Liver (tissue), 9 donors: ENCODE results near the gene LRRC26. TPM values are rescaled to one million over a fixed set of nuclear protein-coding genes. Genes with fewer than 3 reads are reported as not detected.

Experiments used
- DNase-seq: peaks from one replicate; pipeline ENCODE4 v3.0.0-alpha.2; 2017; ENCODE audit warnings: low spot score
- H3K27ac ChIP-seq, 2 donors: one replicate each; pipeline ENCODE4 v1.7.0; 2013; ENCODE audit warnings: inconsistent platforms in 2 of 2, low read length in 2 of 2, control low read depth in 1 of 2, low read depth in 1 of 2, mild to moderate bottlenecking in 1 of 2
- H3K27me3 ChIP-seq, 4 donors: one replicate each; pipeline versions ENCODE4 v1.6.1 to v1.7.0; 2013; ENCODE audit warnings: low read length in 3 of 4, inconsistent platforms in 1 of 4, mild to moderate bottlenecking in 1 of 4, moderate library complexity in 1 of 4; ENCODE audit not compliant: control insufficient read depth in 4 of 4, insufficient read depth in 4 of 4
- H3K36me3 ChIP-seq, 4 donors: one replicate each; pipeline versions ENCODE4 v1.6.1 to v1.7.0; 2013; ENCODE audit warnings: low read length in 3 of 4, mild to moderate bottlenecking in 3 of 4, low read depth in 1 of 4, moderate library complexity in 1 of 4; ENCODE audit not compliant: control insufficient read depth in 4 of 4, insufficient read depth in 3 of 4
- H3K4me1 ChIP-seq, 4 donors: one replicate each; pipeline versions ENCODE4 v1.6.1 to v1.7.0; 2013; ENCODE audit warnings: low read length in 3 of 4, mild to moderate bottlenecking in 3 of 4, moderate library complexity in 1 of 4; ENCODE audit not compliant: control insufficient read depth in 4 of 4, insufficient read depth in 4 of 4
- H3K4me3 ChIP-seq, 3 donors: one replicate each; pipeline versions ENCODE4 v1.6.1 to v1.7.0; 2013; ENCODE audit warnings: low read length in 3 of 3, control low read depth in 1 of 3, low read depth in 1 of 3, mild to moderate bottlenecking in 1 of 3
- H3K9ac ChIP-seq, 2 donors: one replicate each; pipeline ENCODE4 v1.7.0; 2013; ENCODE audit warnings: low read length in 2 of 2, mild to moderate bottlenecking in 2 of 2, moderate library complexity in 2 of 2, control low read depth in 1 of 2, low read depth in 1 of 2
- H3K9me3 ChIP-seq, 4 donors: one replicate each; pipeline versions ENCODE4 v1.6.1 to v1.7.0; 2013; ENCODE audit warnings: low read length in 3 of 4; ENCODE audit not compliant: control insufficient read depth in 4 of 4
- CTCF ChIP-seq: fragments of 150-350 bp; IDR thresholded peaks from 2 replicates; pipeline ENCODE4 v1.5.1; 2017; ENCODE audit warnings: improper control_type of control experiment, low read depth, low read length; ENCODE audit not compliant: missing input control
- EGR1 ChIP-seq, 2 donors: IDR thresholded peaks; 2 replicates each; pipeline ENCODE4 v1.6.1; 2016 to 2018; ENCODE audit warnings: antibody characterized with exemption in 2 of 2, low read depth in 2 of 2
- FOXA1 ChIP-seq: IDR thresholded peaks from 2 replicates; pipeline ENCODE4 v1.6.1; 2016; ENCODE audit warnings: antibody characterized with exemption
- FOXA2 ChIP-seq: IDR thresholded peaks from 2 replicates; pipeline ENCODE4 v1.6.1; 2016; ENCODE audit warnings: antibody characterized with exemption
- GABPA ChIP-seq, 2 donors: IDR thresholded peaks in 1 of 2; conservative IDR thresholded peaks in 1 of 2; 2 replicates each; pipeline ENCODE4 v1.6.1; 2016; ENCODE audit warnings: antibody characterized with exemption in 2 of 2, mild to moderate bottlenecking in 1 of 2, moderate library complexity in 1 of 2
- HNF4A ChIP-seq, 2 donors: conservative IDR thresholded peaks; 2 replicates each; pipeline ENCODE4 v1.6.1; 2016; ENCODE audit warnings: antibody characterized with exemption in 2 of 2, mild to moderate bottlenecking in 2 of 2
- HNF4G ChIP-seq: IDR thresholded peaks from 2 replicates; pipeline ENCODE4 v1.6.1; 2016; ENCODE audit warnings: antibody characterized with exemption
- JUND ChIP-seq, 2 donors: IDR thresholded peaks; 2 replicates each; pipeline ENCODE4 v1.6.1; 2016; ENCODE audit warnings: antibody characterized with exemption in 2 of 2
- MAX ChIP-seq: IDR thresholded peaks from 2 replicates; pipeline ENCODE4 v1.6.1; 2016; ENCODE audit warnings: antibody characterized with exemption
- RAD21 ChIP-seq, 2 donors: IDR thresholded peaks; 2 replicates each; pipeline ENCODE4 v1.6.1; 2016; ENCODE audit warnings: antibody characterized with exemption in 2 of 2, mild to moderate bottlenecking in 2 of 2
- RXRA ChIP-seq, 2 donors: IDR thresholded peaks; 2 replicates each; pipeline ENCODE4 v1.6.1; 2017 to 2018; ENCODE audit warnings: antibody characterized with exemption in 2 of 2, mild to moderate bottlenecking in 1 of 2
- SP1 ChIP-seq: IDR thresholded peaks from 2 replicates; pipeline ENCODE4 v1.6.1; 2018; ENCODE audit warnings: antibody characterized with exemption, mild to moderate bottlenecking
- TAF1 ChIP-seq: conservative IDR thresholded peaks from 2 replicates; pipeline ENCODE4 v1.6.1; 2016; ENCODE audit warnings: antibody characterized with exemption, mild to moderate bottlenecking
- YY1 ChIP-seq: IDR thresholded peaks from 2 replicates; pipeline ENCODE4 v1.6.1; 2016; ENCODE audit warnings: antibody characterized with exemption, mild to moderate bottlenecking
- ZBTB33 ChIP-seq: IDR thresholded peaks from 2 replicates; pipeline ENCODE4 v1.6.1; 2016; ENCODE audit warnings: antibody characterized with exemption
- WGBS: extraction: QIAGEN DNeasy Blood & Tissue Kit; methylation state at CpG from one replicate; pipeline ENCODE4 v1.1.7; 2013; 5-methylcytosine and 5-hydroxymethylcytosine counted together
- polyA plus RNA-seq, 2 donors: library from polyadenylated mRNA; stranded (reverse) in 1 of 2; unstranded in 1 of 2; fragments of 200-250 nt in 1 of 2; fragments of >200 nt in 1 of 2; fragmentation: Nextera tagmentation in 1 of 2; extraction: Ambion mirVana in 1 of 2; gene quantifications; one replicate each; pipeline versions ENCODE4 v1.2.1 to v1.2.3, GENCODE V29; 2013 to 2015
- total RNA-seq, 2 donors: library from RNA; depleted of rRNA; stranded (reverse); fragments of >200 nt; gene quantifications; one replicate each; pipeline ENCODE4 v1.2.3, GENCODE V29; 2014
- TF ChIP-seq, protein P1 (sequence below): IDR thresholded peaks from 2 replicates; pipeline ENCODE4 v1.6.1; 2016; ENCODE audit warnings: antibody characterized with exemption
- TF ChIP-seq, protein P2 (sequence below): IDR thresholded peaks from 2 replicates; pipeline ENCODE4 v1.6.1; 2016; ENCODE audit warnings: antibody characterized with exemption, mild to moderate bottlenecking
- donor health status: healthy.
- donor health status: healthy.
- donor health status: healthy.
- donor health status: healthy.
- donor health status: healthy.

The LRRC26 gene
- total and polyA plus RNA-seq, 4 donors, result 0.09 to 0.17 TPM; not detected in 2

- no peak for TF ChIP-seq RAD21 (IDR thresholded peaks at IDR 0.05)
- no peak for TF ChIP-seq TAF1
- TF ChIP-seq SP1, result no peak
- TF ChIP-seq, protein P1, sequence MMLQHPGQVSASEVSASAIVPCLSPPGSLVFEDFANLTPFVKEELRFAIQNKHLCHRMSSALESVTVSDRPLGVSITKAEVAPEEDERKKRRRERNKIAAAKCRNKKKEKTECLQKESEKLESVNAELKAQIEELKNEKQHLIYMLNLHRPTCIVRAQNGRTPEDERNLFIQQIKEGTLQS, result no peak
- no peak for TF ChIP-seq HNF4G
These were observed 35.7 kb downstream of the LRRC26 start (continued) for GRCh38 chr9:137134191-137134590.

- Histone ChIP-seq H3K9me3 (peaks cover 0 to 1% (median 0%) of the 10 kb centered on the region in 4 donors), H3K27ac (peak overlapping the region in 1 of 2 donors; percentile 20), H3K9ac (no peak overlapping the region), H3K4me1 (peaks cover 6 to 28% (median 17%) of the 10 kb centered on the region in 4 donors), H3K27me3 (no peaks in the 10 kb centered on the region), H3K4me3 (peak overlapping the region; percentile 64 to 81 (median 77)), H3K36me3 (no peaks in the 10 kb centered on the region)
- WGBS, result 14% methylated on average over 58 of the region's 58 CpGs
- TF ChIP-seq HNF4A (conservative IDR thresholded peaks at IDR 0.05) (no peak), GABPA (IDR thresholded peaks at IDR 0.05 in 1 of 2, conservative IDR thresholded peaks at IDR 0.05 in 1 of 2) (no peak)
- TF ChIP-seq, protein P1, result no peak
- DNase-seq, result no peak
These were observed 39.6 kb downstream of the LRRC26 start for GRCh38 chr9:137130176-137130755.

DNA sequence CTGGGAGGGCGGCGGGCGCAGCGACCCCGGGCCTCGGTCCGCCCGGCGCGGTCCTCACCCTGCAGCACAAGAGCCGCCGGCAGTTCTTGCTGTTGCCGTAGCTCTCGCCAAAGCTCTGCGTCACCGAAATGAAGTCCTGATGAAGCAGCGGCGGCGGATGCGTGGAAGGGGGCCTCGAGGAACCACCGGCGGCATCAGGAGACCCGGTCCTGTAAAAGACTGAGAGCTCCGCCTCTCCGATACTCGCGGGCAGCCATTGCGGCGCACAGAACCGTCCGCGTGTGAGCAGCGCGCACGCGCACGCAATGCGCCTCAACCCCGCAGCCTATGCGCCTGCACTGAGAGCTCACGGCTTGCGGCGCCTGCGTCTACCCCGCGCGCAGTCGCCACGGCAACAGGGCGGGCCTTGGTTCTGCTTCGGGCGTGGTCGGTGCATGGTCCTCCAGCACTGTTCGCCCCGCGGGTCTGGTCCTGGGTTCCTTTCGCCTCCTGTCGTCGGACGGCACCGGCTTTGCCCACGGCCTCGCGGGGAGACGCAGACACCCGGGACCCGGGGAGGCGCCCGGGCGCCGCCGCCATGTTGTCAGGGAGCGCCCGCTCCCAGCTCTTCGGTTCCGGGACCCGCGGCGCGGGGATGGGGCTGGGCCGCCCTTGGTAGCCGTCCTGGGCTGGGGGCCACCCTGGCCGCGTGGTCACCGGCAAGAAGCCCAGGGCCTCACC lies 40.2 kb downstream of the LRRC26 start:
- Histone ChIP-seq H3K36me3 (no peaks in the 10 kb centered on the region), H3K27ac (peak overlapping the region; percentile 20 to 31), H3K27me3 (no peaks in the 10 kb centered on the region), H3K4me3 (peak overlapping the region; percentile 64 to 81 (median 77)), H3K9ac (peak overlapping the region in 1 of 2 donors; percentile 16), H3K9me3 (peaks cover 0 to 1% (median 0%) of the 10 kb centered on the region in 4 donors), H3K4me1 (peaks cover 6 to 28% (median 17%) of the 10 kb centered on the region in 4 donors)
- DNase-seq, result peak; percentile 93
- no peak for TF ChIP-seq CTCF
- TF ChIP-seq YY1, result peak; percentile 98
- peak in 1 of 2 donors; percentile 24 for TF ChIP-seq GABPA (IDR thresholded peaks at IDR 0.05 in 1 of 2, conservative IDR thresholded peaks at IDR 0.05 in 1 of 2)
- TF ChIP-seq FOXA1, result no peak
- TF ChIP-seq RXRA (IDR thresholded peaks at IDR 0.05), result no peak
- TF ChIP-seq FOXA2, result no peak
- TF ChIP-seq EGR1 (IDR thresholded peaks at IDR 0.05; ENCODE audit: low read depth in 2 of 2), result no peak
- TF ChIP-seq, protein P1, result no peak
- TF ChIP-seq, protein P2, sequence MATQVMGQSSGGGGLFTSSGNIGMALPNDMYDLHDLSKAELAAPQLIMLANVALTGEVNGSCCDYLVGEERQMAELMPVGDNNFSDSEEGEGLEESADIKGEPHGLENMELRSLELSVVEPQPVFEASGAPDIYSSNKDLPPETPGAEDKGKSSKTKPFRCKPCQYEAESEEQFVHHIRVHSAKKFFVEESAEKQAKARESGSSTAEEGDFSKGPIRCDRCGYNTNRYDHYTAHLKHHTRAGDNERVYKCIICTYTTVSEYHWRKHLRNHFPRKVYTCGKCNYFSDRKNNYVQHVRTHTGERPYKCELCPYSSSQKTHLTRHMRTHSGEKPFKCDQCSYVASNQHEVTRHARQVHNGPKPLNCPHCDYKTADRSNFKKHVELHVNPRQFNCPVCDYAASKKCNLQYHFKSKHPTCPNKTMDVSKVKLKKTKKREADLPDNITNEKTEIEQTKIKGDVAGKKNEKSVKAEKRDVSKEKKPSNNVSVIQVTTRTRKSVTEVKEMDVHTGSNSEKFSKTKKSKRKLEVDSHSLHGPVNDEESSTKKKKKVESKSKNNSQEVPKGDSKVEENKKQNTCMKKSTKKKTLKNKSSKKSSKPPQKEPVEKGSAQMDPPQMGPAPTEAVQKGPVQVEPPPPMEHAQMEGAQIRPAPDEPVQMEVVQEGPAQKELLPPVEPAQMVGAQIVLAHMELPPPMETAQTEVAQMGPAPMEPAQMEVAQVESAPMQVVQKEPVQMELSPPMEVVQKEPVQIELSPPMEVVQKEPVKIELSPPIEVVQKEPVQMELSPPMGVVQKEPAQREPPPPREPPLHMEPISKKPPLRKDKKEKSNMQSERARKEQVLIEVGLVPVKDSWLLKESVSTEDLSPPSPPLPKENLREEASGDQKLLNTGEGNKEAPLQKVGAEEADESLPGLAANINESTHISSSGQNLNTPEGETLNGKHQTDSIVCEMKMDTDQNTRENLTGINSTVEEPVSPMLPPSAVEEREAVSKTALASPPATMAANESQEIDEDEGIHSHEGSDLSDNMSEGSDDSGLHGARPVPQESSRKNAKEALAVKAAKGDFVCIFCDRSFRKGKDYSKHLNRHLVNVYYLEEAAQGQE, result peak; percentile 23
- peak; percentile 60 for TF ChIP-seq MAX
- TF ChIP-seq JUND (IDR thresholded peaks at IDR 0.05), result no peak
- TF ChIP-seq ZBTB33, result no peak
- 2% methylated on average over 86 of the region's 86 CpGs for WGBS
